DOHH2 (cell line): ENCODE measurements around the gene GLI2.

Experiments
- H3F3A ChIP-seq: fragments of 200-600 bp; sonication (generic), shearing (Covaris generic); 2 replicates; pipeline ENCODE4 v1.6.0; 2016; ENCODE audit warnings: antibody characterized with exemption, mild to moderate bottlenecking; ENCODE audit not compliant: control insufficient read depth, insufficient read depth
- H3K27ac ChIP-seq: fragments of 200-600 bp; sonication (generic); 2 replicates; pipeline ENCODE4 v1.5.1; 2014; ENCODE audit warnings: low read depth, mild to moderate bottlenecking, low read length, moderate library complexity
- H3K27me3 ChIP-seq: fragments of 200-600 bp; sonication (generic); 2 replicates; pipeline ENCODE4 v1.6.1; 2014; ENCODE audit warnings: mild to moderate bottlenecking, low read length, mixed read lengths; ENCODE audit not compliant: control insufficient read depth
- H3K36me3 ChIP-seq: fragments of 200-600 bp; sonication (generic); 2 replicates; pipeline ENCODE4 v1.6.1; 2014; ENCODE audit warnings: mild to moderate bottlenecking, low read length, moderate library complexity, mixed read lengths; ENCODE audit not compliant: control insufficient read depth
- H3K4me1 ChIP-seq: fragments of 200-600 bp; sonication (generic); 2 replicates; pipeline ENCODE4 v1.6.1; 2014; ENCODE audit warnings: mild to moderate bottlenecking, low read length, mixed read lengths; ENCODE audit not compliant: control insufficient read depth
- H3K4me2 ChIP-seq: fragments of 200-600 bp; sonication (generic); 2 replicates; pipeline ENCODE4 v1.6.0; 2014; ENCODE audit warnings: mild to moderate bottlenecking, low read length, moderate library complexity
- H3K4me3 ChIP-seq: fragments of 200-600 bp; sonication (generic); 2 replicates; pipeline ENCODE4 v1.5.1; 2014; ENCODE audit warnings: mild to moderate bottlenecking, low read length, mixed read lengths
- H3K79me2 ChIP-seq: fragments of 200-600 bp; sonication (generic); 2 replicates; pipeline ENCODE4 v1.6.1; 2014; ENCODE audit warnings: mild to moderate bottlenecking, low read length, mixed read lengths; ENCODE audit not compliant: control insufficient read depth
- H3K9me2 ChIP-seq: fragments of 200-600 bp; sonication (generic); replicated peaks from 2 replicates; pipeline ENCODE4 v1.6.1; 2014; ENCODE audit warnings: mild to moderate bottlenecking, low read length, mixed read lengths; ENCODE audit not compliant: control insufficient read depth
- H3K9me3 ChIP-seq: fragments of 200-600 bp; sonication (generic); 2 replicates; pipeline ENCODE4 v1.6.1; 2014; ENCODE audit warnings: antibody characterized with exemption, low read length, mixed read lengths; ENCODE audit not compliant: control insufficient read depth, insufficient read depth
- H4K20me1 ChIP-seq: fragments of 200-600 bp; sonication (generic); 2 replicates; pipeline ENCODE4 v1.6.0; 2014; ENCODE audit warnings: low read depth, mild to moderate bottlenecking, antibody characterized with exemption, low read length, moderate library complexity; ENCODE audit not compliant: control insufficient read depth, insufficient read depth
- EZH2phosphoT487 ChIP-seq: fragments of 200-600 bp; sonication (generic); IDR thresholded peaks from 2 replicates; pipeline ENCODE4 v1.6.1; 2017; ENCODE audit warnings: borderline replicate concordance, mild to moderate bottlenecking, antibody characterized with exemption, low read length, moderate library complexity, mixed read lengths
- TF ChIP-seq, protein P1 (sequence below): fragments of 200-600 bp; sonication (generic); IDR thresholded peaks from one replicate; pipeline ENCODE4 v1.5.1; 2014; ENCODE audit warnings: antibody characterized with exemption, mild to moderate bottlenecking, low read depth, low read length; ENCODE audit not compliant: poor library complexity, severe bottlenecking

Gene GLI2

DNA sequence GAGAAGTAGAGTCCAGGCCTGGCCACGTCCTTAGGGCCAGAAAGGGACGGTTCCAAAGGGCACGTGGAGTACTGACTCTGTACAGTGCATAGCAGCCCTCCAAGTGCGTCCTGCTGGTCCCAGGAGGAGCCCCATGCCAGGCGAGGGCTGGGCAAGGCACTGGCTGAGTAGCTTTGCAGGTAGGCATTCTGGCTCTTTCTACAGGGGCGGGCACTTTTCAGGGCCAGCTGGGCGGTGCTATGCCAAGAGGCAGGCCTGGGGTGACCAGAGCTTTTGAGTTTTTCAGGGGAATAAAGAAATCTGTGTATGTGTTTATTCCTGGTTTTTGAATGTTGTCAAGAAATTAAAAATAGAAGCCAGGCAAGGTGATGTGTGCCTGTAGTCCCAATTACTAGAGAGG is 15.4 kb upstream of the GLI2 start:
- H3K4me2 ChIP-seq = no peak overlapping the region
- H3K27ac ChIP-seq = no peak overlapping the region
- no peaks in the 10 kb centered on the region for H3K36me3 ChIP-seq
- H3K4me3 ChIP-seq = no peak overlapping the region
- no peaks in the 10 kb centered on the region for H3F3A ChIP-seq
- H3K9me3 ChIP-seq = no peaks in the 10 kb centered on the region
- H3K27me3 ChIP-seq = peaks cover 3% of the 10 kb centered on the region; the same call in 1 of the 2 replicates
- H3K79me2 ChIP-seq = no peaks in the 10 kb centered on the region
- H3K9me2 ChIP-seq = no peaks in the 10 kb centered on the region
- H4K20me1 ChIP-seq = no peaks in the 10 kb centered on the region
- TF ChIP-seq, protein P1, sequence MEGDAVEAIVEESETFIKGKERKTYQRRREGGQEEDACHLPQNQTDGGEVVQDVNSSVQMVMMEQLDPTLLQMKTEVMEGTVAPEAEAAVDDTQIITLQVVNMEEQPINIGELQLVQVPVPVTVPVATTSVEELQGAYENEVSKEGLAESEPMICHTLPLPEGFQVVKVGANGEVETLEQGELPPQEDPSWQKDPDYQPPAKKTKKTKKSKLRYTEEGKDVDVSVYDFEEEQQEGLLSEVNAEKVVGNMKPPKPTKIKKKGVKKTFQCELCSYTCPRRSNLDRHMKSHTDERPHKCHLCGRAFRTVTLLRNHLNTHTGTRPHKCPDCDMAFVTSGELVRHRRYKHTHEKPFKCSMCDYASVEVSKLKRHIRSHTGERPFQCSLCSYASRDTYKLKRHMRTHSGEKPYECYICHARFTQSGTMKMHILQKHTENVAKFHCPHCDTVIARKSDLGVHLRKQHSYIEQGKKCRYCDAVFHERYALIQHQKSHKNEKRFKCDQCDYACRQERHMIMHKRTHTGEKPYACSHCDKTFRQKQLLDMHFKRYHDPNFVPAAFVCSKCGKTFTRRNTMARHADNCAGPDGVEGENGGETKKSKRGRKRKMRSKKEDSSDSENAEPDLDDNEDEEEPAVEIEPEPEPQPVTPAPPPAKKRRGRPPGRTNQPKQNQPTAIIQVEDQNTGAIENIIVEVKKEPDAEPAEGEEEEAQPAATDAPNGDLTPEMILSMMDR = no peak
- TF ChIP-seq EZH2phosphoT487 = no peak
- no peaks in the 10 kb centered on the region for H3K4me1 ChIP-seq

DNA sequence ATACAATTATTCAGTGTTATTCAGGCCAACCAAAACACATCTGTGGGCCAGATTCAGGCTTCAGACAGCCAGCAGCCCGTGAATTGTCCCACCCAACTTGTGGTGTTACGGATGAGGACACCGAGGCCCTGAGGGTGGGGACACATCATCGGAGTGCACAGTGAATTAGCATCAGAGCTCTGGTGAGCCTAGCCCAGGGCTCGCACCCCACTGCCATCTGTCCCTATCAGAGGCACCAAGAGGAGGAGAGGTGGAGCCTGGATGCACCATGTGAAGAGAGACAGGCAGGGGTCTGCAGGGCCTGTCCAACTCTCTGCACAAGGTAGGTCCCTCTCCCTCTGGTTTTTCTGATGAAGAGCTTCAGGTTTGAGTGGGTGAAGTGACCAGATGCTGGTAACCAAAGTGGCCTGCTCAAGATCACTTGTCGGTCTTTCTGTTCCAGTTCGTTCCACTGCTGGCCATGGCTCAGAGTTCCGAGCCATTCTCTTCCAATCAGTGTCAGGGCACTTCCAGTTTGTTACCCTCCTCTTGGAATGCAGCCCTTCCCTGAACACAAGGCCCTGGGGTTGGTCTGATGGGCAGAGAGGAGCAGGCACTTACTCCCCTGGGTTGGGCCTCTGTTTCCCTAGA is 14.8 kb upstream of the GLI2 start:
- Histone ChIP-seq H3F3A (no peaks in the 10 kb centered on the region), H3K4me3 (no peak overlapping the region), H3K9me2 (no peaks in the 10 kb centered on the region), H3K36me3 (no peaks in the 10 kb centered on the region), H3K4me1 (no peaks in the 10 kb centered on the region), H3K27ac (no peak overlapping the region), H3K9me3 (no peaks in the 10 kb centered on the region), H3K79me2 (no peaks in the 10 kb centered on the region), H4K20me1 (no peaks in the 10 kb centered on the region), H3K4me2 (no peak overlapping the region), H3K27me3 (peaks cover 7% of the 10 kb centered on the region)
- TF ChIP-seq EZH2phosphoT487 = no peak
- TF ChIP-seq, protein P1 = no peak

DNA sequence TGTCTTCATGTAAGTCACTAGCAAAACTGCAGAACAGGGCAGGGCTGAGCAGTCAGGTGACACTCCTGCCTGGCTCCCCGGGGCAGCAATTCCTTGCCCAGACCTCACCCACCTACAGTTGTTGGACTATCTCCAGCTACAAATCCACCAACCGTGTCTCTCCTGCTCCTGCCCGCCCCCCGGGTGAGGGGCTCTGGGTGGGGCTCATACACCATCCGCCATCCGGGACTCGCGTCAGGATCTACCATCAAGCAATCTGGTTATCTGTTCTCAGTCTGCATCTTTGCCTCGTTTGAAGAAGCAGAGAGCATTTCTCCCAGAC is 13.5 kb upstream of the GLI2 start:
- Histone ChIP-seq H3K4me2 (no peak overlapping the region), H3K36me3 (no peaks in the 10 kb centered on the region), H3K4me1 (no peaks in the 10 kb centered on the region), H4K20me1 (no peaks in the 10 kb centered on the region), H3K9me2 (no peaks in the 10 kb centered on the region), H3K4me3 (no peak overlapping the region), H3K27ac (no peak overlapping the region), H3K9me3 (no peaks in the 10 kb centered on the region), H3K79me2 (no peaks in the 10 kb centered on the region), H3K27me3 (peaks cover 10% of the 10 kb centered on the region), H3F3A (no peaks in the 10 kb centered on the region)
- TF ChIP-seq EZH2phosphoT487 = no peak
- TF ChIP-seq, protein P1 = no peak
